ENCODE results near the gene NCKAP1. TPM values are rescaled to one million over a fixed set of nuclear protein-coding genes. Genes with fewer than 3 reads are reported as not detected.

The NCKAP1 gene
- polyA plus RNA-seq, 2 donors, result 46.7 to 82.0 TPM

DNA sequence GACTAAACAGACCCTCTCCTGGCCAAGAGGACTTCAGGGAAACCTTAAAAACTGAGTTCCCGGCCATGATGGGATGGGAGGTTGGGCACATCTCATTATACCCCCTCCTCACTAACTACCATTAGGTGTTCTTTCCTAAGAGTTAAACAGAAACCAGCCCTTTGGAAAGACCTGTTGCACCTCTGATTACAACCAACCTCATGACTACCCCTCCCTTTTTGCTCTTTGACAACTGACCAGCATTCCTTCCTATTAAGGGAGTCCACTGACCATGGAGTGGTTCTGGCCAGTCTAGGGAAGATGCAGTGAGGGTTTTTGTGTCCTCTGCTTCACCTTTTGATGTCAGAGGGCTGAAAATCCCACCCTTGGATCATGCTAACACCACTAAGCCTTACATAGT lies 127.3 kb downstream of the NCKAP1 start:
- Histone ChIP-seq H3K36me3 (ENCODE audit: control insufficient read depth in 2 of 2, insufficient read depth in 2 of 2, low read length in 1 of 2) (peaks cover 6 to 9% of the 10 kb centered on the region in 2 donors), H3K4me3 (ENCODE audit: low read depth in 1 of 2, low read length in 2 of 2) (no peak overlapping the region), H3K9me3 (ENCODE audit: control insufficient read depth in 2 of 2, insufficient read depth in 1 of 2, low read depth in 1 of 2, low read length in 1 of 2) (no peaks in the 10 kb centered on the region), H3K27ac (ENCODE audit: low read depth in 2 of 2, low read length in 1 of 2) (no peak overlapping the region), H3K27me3 (ENCODE audit: control insufficient read depth in 1 of 2, insufficient read depth in 2 of 2, low read length in 2 of 2) (no peaks in the 10 kb centered on the region), H3K4me1 (ENCODE audit: control insufficient read depth in 2 of 2, insufficient read depth in 2 of 2, low read length in 1 of 2) (no peaks in the 10 kb centered on the region)
- 97 to 100% methylated on average over 1 of the region's 1 CpG for WGBS, 2 donors

DNA sequence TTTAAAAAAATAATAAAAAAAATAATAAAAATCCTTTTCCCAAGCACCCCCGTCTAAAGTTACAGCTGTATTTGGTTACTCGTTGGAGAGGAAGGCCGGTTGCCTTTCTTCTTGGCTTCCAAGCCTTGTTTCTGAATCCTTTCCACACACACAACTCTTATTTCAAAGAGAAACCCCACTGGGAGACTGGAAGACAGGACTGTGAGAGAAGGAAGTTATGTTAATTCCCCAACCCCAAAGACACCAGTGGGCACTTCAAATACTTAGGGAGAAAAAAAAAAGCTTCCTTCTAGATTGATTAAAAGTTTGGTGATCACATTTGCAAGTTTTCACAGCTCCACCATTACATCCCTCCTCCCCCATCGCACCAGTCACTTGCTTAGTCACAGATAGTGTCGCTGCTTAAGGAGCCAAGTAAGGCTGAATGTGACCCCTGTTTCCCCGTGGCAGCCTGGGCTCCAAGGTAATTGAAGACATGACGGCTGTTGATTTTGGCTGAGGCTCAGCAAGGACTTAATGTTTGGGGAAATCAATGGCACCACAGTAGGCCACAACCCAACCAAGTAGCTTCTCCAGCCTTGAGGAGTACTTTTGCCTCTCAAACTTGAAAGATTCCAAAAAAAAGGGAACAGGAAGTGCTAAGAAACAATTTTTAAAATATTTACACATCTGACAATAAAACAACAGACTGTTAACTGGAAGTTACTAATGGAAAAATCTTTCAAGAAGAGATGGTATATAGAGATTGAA lies 131.0 kb downstream of the NCKAP1 start:
- 72 to 77% methylated on average over 7 of the region's 7 CpGs for WGBS, 2 donors
- Histone ChIP-seq H3K36me3 (ENCODE audit: control insufficient read depth in 2 of 2, insufficient read depth in 2 of 2, low read length in 1 of 2) (peaks cover 0 to 6% of the 10 kb centered on the region in 2 donors), H3K27me3 (ENCODE audit: control insufficient read depth in 1 of 2, insufficient read depth in 2 of 2, low read length in 2 of 2) (no peaks in the 10 kb centered on the region)

DNA sequence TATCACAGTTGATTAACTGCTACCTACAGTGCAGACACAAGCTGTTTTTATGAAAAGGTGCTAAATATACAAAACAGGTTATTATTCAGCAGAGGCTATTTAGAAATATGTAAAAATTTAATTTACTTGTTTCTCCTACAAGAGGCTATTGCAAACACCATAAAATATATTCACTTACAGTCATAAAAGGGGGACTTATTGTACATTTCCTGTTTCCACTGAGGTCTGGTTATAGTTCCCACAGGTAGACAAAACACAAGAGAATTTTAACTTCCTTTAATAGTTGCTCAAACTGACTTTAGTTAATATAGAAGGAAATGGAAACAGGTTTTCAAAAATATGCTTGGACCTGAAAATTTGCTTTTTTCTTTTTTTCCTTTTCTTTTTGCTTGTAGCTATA lies 131.8 kb downstream of the NCKAP1 start:
- Histone ChIP-seq H3K4me1 (ENCODE audit: control insufficient read depth in 2 of 2, insufficient read depth in 2 of 2, low read length in 1 of 2) (no peaks in the 10 kb centered on the region), H3K4me3 (ENCODE audit: low read depth in 1 of 2, low read length in 2 of 2) (no peak overlapping the region), H3K27ac (ENCODE audit: low read depth in 2 of 2, low read length in 1 of 2) (no peak overlapping the region), H3K27me3 (ENCODE audit: control insufficient read depth in 1 of 2, insufficient read depth in 2 of 2, low read length in 2 of 2) (no peaks in the 10 kb centered on the region), H3K36me3 (ENCODE audit: control insufficient read depth in 2 of 2, insufficient read depth in 2 of 2, low read length in 1 of 2) (peaks cover 0 to 6% of the 10 kb centered on the region in 2 donors), H3K9me3 (ENCODE audit: control insufficient read depth in 2 of 2, insufficient read depth in 1 of 2, low read depth in 1 of 2, low read length in 1 of 2) (no peaks in the 10 kb centered on the region)

More for the DNA sequence above, 131.0 kb downstream of the NCKAP1 start:
- Histone ChIP-seq H3K4me1 (ENCODE audit: control insufficient read depth in 2 of 2, insufficient read depth in 2 of 2, low read length in 1 of 2) (no peaks in the 10 kb centered on the region), H3K27ac (ENCODE audit: low read depth in 2 of 2, low read length in 1 of 2) (no peak overlapping the region), H3K9me3 (ENCODE audit: control insufficient read depth in 2 of 2, insufficient read depth in 1 of 2, low read depth in 1 of 2, low read length in 1 of 2) (no peaks in the 10 kb centered on the region), H3K4me3 (ENCODE audit: low read depth in 1 of 2, low read length in 2 of 2) (no peak overlapping the region)

DNA sequence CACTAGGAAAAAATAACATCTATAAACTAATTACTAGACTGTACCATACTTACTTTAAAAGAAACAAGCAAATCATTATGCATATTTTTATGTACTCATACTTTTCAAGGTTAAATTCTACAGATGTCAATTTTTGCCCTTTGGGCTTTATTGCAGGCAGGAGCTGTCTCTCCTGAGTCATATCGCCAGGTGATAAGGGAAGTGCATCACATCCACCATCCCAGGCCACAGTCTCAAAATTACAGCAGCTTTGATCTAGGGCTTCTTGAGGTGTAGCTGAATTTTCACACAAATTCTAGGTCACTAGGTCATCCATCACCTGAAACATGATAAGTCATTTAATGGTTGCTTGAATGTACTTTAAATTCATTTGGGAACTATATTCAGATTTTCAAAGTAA lies 133.4 kb downstream of the NCKAP1 start:
- no peaks in the 10 kb centered on the region for H3K27me3 ChIP-seq (ENCODE audit: control insufficient read depth in 1 of 2, insufficient read depth in 2 of 2, low read length in 2 of 2)
- H3K27ac ChIP-seq (ENCODE audit: low read depth in 2 of 2, low read length in 1 of 2), result no peak overlapping the region
- H3K9me3 ChIP-seq (ENCODE audit: control insufficient read depth in 2 of 2, insufficient read depth in 1 of 2, low read depth in 1 of 2, low read length in 1 of 2), result no peaks in the 10 kb centered on the region
- H3K4me1 ChIP-seq (ENCODE audit: control insufficient read depth in 2 of 2, insufficient read depth in 2 of 2, low read length in 1 of 2), result no peaks in the 10 kb centered on the region
- no peaks in the 10 kb centered on the region for H3K36me3 ChIP-seq (ENCODE audit: control insufficient read depth in 2 of 2, insufficient read depth in 2 of 2, low read length in 1 of 2)
- WGBS, 2 donors, result 86 to 88% methylated on average over 1 of the region's 1 CpG
- H3K4me3 ChIP-seq (ENCODE audit: low read depth in 1 of 2, low read length in 2 of 2), result no peak overlapping the region

DNA sequence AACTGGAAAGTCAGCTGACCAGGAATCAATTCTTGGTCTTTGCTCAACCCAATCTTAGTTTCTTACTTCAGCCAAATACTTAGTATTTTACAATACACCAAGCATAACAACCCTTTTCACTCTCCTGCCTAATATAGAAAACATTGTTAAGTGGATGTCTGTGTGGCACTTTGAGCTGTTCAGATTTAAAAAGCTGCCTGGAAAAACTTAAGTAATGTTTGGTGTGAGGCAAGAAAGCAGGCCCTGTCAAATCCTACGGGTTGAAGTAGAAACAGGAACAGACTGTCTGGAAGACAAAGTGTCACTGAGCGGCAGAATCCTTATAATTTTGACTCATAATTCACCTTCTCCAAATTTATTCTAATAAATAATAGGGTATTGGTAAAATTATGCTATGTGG lies 134.7 kb downstream of the NCKAP1 start:
- Histone ChIP-seq H3K27me3 (ENCODE audit: control insufficient read depth in 1 of 2, insufficient read depth in 2 of 2, low read length in 2 of 2) (no peaks in the 10 kb centered on the region), H3K9me3 (ENCODE audit: control insufficient read depth in 2 of 2, insufficient read depth in 1 of 2, low read depth in 1 of 2, low read length in 1 of 2) (no peaks in the 10 kb centered on the region), H3K4me1 (ENCODE audit: control insufficient read depth in 2 of 2, insufficient read depth in 2 of 2, low read length in 1 of 2) (no peaks in the 10 kb centered on the region), H3K27ac (ENCODE audit: low read depth in 2 of 2, low read length in 1 of 2) (no peak overlapping the region), H3K4me3 (ENCODE audit: low read depth in 1 of 2, low read length in 2 of 2) (no peak overlapping the region), H3K36me3 (ENCODE audit: control insufficient read depth in 2 of 2, insufficient read depth in 2 of 2, low read length in 1 of 2) (no peaks in the 10 kb centered on the region)
- WGBS, 2 donors, result 74 to 86% methylated on average over 2 of the region's 2 CpGs

DNA sequence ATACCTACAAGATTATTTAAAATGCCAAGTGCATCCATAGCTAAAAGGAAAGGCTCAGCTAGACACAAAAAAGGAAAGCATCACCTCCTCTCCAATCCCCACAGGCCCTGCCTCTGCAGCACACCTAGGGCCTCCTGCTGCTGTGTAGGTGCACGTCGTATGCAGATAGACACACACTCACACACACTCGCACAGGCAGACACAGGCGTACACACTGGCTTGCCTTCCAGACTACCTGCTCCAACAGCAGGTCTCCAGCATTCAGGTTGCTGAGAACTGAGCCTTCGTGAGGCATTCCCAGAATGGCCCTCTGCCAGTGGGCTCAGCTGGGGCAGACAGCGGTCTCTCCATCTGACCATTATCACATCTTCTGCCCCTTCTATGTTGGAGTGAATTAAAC lies 136.5 kb downstream of the NCKAP1 start:
- no peaks in the 10 kb centered on the region for H3K27me3 ChIP-seq (ENCODE audit: control insufficient read depth in 1 of 2, insufficient read depth in 2 of 2, low read length in 2 of 2)

DNA sequence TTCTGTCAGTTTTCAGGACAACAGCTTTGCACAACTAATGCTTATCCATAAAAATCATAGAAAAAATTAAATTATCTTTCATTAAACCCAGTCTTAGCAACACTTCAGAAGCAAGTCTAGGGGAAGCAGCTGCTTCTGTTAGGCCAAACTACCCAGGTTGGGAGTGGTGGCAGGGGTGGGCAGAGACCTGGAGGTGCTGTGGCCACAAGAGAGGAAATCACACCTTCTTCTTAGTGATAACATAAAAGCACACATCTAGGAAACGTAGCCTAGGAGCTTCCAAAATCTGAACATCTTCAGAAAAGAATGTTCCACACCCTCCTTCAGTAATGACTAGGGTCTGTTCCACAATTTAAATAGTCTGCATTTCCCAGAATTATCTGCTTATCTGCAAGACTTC lies 139.5 kb downstream of the NCKAP1 start:
- H3K4me3 ChIP-seq (ENCODE audit: low read depth in 1 of 2, low read length in 2 of 2), result no peak overlapping the region
- H3K27me3 ChIP-seq (ENCODE audit: control insufficient read depth in 1 of 2, insufficient read depth in 2 of 2, low read length in 2 of 2), result no peaks in the 10 kb centered on the region
- WGBS, 2 donors, result 78 to 84% methylated on average over 1 of the region's 1 CpG
- H3K4me1 ChIP-seq (ENCODE audit: control insufficient read depth in 2 of 2, insufficient read depth in 2 of 2, low read length in 1 of 2), result no peaks in the 10 kb centered on the region
- H3K36me3 ChIP-seq (ENCODE audit: control insufficient read depth in 2 of 2, insufficient read depth in 2 of 2, low read length in 1 of 2), result no peaks in the 10 kb centered on the region
- H3K27ac ChIP-seq (ENCODE audit: low read depth in 2 of 2, low read length in 1 of 2), result no peak overlapping the region
- H3K9me3 ChIP-seq (ENCODE audit: control insufficient read depth in 2 of 2, insufficient read depth in 1 of 2, low read depth in 1 of 2, low read length in 1 of 2), result no peaks in the 10 kb centered on the region

More for the DNA sequence above, 136.5 kb downstream of the NCKAP1 start:
- peak overlapping the region in 1 of 2 donors; percentile 1 for H3K27ac ChIP-seq (ENCODE audit: low read depth in 2 of 2, low read length in 1 of 2)
- no peak overlapping the region for H3K4me3 ChIP-seq (ENCODE audit: low read depth in 1 of 2, low read length in 2 of 2)
- H3K4me1 ChIP-seq (ENCODE audit: control insufficient read depth in 2 of 2, insufficient read depth in 2 of 2, low read length in 1 of 2), result no peaks in the 10 kb centered on the region
- H3K9me3 ChIP-seq (ENCODE audit: control insufficient read depth in 2 of 2, insufficient read depth in 1 of 2, low read depth in 1 of 2, low read length in 1 of 2), result no peaks in the 10 kb centered on the region
- no peaks in the 10 kb centered on the region for H3K36me3 ChIP-seq (ENCODE audit: control insufficient read depth in 2 of 2, insufficient read depth in 2 of 2, low read length in 1 of 2)
- 92 to 95% methylated on average over 6 of the region's 6 CpGs for WGBS, 2 donors

DNA sequence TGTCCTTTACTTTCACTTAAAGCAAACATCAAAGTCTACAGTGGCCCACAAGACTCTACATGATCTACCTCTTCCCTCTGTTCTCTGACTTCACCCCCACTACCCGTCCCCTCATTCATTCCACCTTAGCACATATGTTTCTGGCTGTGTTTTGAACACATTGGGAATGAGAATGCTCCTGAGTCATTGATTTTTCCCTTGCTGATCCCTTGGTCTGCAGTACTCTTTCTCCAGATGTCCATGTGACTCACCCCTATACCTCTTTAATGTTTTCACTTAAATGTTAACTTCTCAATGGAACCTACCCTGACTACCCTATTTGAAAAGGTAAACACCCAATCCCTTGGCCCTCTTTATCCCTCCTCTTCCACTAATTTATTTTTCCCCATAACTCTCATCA lies 141.1 kb downstream of the NCKAP1 start:
- no peaks in the 10 kb centered on the region for H3K4me1 ChIP-seq (ENCODE audit: control insufficient read depth in 2 of 2, insufficient read depth in 2 of 2, low read length in 1 of 2)
- H3K9me3 ChIP-seq (ENCODE audit: control insufficient read depth in 2 of 2, insufficient read depth in 1 of 2, low read depth in 1 of 2, low read length in 1 of 2), result no peaks in the 10 kb centered on the region
- H3K27ac ChIP-seq (ENCODE audit: low read depth in 2 of 2, low read length in 1 of 2), result no peak overlapping the region
- 77 to 79% methylated on average over 1 of the region's 1 CpG for WGBS, 2 donors
- H3K27me3 ChIP-seq (ENCODE audit: control insufficient read depth in 1 of 2, insufficient read depth in 2 of 2, low read length in 2 of 2), result no peaks in the 10 kb centered on the region
- no peak overlapping the region for H3K4me3 ChIP-seq (ENCODE audit: low read depth in 1 of 2, low read length in 2 of 2)
- H3K36me3 ChIP-seq (ENCODE audit: control insufficient read depth in 2 of 2, insufficient read depth in 2 of 2, low read length in 1 of 2), result no peaks in the 10 kb centered on the region

DNA sequence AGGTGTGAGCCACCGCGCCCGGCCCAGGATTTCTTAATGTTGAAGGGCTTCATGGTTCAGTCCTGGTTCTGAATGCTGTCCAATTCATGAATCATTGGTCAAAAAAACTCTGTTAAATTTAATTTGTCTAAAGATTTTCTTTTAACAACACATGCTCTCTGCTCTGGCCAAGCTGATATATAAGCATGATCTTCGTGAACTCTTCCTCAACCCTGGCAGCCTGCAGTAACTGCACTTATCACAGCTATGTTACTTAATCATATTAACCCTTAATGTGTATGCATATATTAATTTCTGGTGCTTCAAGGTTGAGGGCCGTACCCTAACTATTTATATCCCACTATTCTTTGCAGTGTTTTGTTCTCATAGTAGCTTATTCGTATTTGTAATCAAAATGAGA lies 142.5 kb downstream of the NCKAP1 start:
- H3K9me3 ChIP-seq (ENCODE audit: control insufficient read depth in 2 of 2, insufficient read depth in 1 of 2, low read depth in 1 of 2, low read length in 1 of 2), result no peaks in the 10 kb centered on the region
- no peaks in the 10 kb centered on the region for H3K4me1 ChIP-seq (ENCODE audit: control insufficient read depth in 2 of 2, insufficient read depth in 2 of 2, low read length in 1 of 2)
- no peak overlapping the region for H3K4me3 ChIP-seq (ENCODE audit: low read depth in 1 of 2, low read length in 2 of 2)
- WGBS, 2 donors, result 93 to 95% methylated on average over 6 of the region's 6 CpGs
- no peaks in the 10 kb centered on the region for H3K27me3 ChIP-seq (ENCODE audit: control insufficient read depth in 1 of 2, insufficient read depth in 2 of 2, low read length in 2 of 2)
- H3K36me3 ChIP-seq (ENCODE audit: control insufficient read depth in 2 of 2, insufficient read depth in 2 of 2, low read length in 1 of 2), result no peaks in the 10 kb centered on the region
- H3K27ac ChIP-seq (ENCODE audit: low read depth in 2 of 2, low read length in 1 of 2), result no peak overlapping the region

DNA sequence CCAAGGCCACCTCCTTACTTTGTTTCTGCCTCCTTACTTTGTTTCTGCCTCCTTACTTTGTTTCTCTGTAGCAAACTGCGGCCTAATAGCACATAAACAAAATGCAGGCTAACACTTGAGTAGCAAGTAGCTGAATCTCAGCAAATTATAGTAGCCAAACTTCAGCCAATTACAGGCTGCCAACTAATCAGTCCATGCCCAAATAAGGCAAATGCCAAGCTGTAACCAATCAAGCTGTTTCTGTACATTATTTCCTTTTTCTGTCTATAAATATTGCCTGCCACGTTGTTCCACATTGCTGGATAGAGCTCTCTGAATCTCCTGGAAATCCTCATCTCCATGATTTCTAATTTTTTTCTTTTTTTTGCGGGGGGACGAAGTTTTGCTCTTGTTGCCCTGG lies 143.1 kb downstream of the NCKAP1 start:
- no peak overlapping the region for H3K4me3 ChIP-seq (ENCODE audit: low read depth in 1 of 2, low read length in 2 of 2)
- no peak overlapping the region for H3K27ac ChIP-seq (ENCODE audit: low read depth in 2 of 2, low read length in 1 of 2)
- no peaks in the 10 kb centered on the region for H3K36me3 ChIP-seq (ENCODE audit: control insufficient read depth in 2 of 2, insufficient read depth in 2 of 2, low read length in 1 of 2)
- WGBS, 2 donors, result 87 to 89% methylated on average over 4 of the region's 4 CpGs
- H3K27me3 ChIP-seq (ENCODE audit: control insufficient read depth in 1 of 2, insufficient read depth in 2 of 2, low read length in 2 of 2), result no peaks in the 10 kb centered on the region
- no peaks in the 10 kb centered on the region for H3K4me1 ChIP-seq (ENCODE audit: control insufficient read depth in 2 of 2, insufficient read depth in 2 of 2, low read length in 1 of 2)
- H3K9me3 ChIP-seq (ENCODE audit: control insufficient read depth in 2 of 2, insufficient read depth in 1 of 2, low read depth in 1 of 2, low read length in 1 of 2), result no peaks in the 10 kb centered on the region
